Cardiac fibroblast (primary cell): ENCODE data around the gene STIM1.

Experiments used
- DNase-seq, 2 donors: peaks; one replicate each; pipeline versions ENCODE4 v3.0.0 to v3.0.0-alpha.2; 2010; ENCODE audit warnings: low read depth in 2 of 2
- H3K4me3 ChIP-seq, 2 donors: replicated peaks in 1 of 2; 1 replicate in 1 of 2; 2 replicates in 1 of 2; pipeline ENCODE4 v1.5.1; 2011; ENCODE audit warnings: low read depth in 2 of 2, low read length in 2 of 2, mild to moderate bottlenecking in 2 of 2, moderate library complexity in 1 of 2
- TF ChIP-seq, protein P1 (sequence below): IDR thresholded peaks from one replicate; pipeline ENCODE4 v1.5.1; 2011; ENCODE audit warnings: low read depth, mild to moderate bottlenecking, low read length, inconsistent platforms

Gene STIM1

GRCh38 chr11:3957437-3957836 lies 102.0 kb downstream of the STIM1 start:
- TF ChIP-seq, protein P1, sequence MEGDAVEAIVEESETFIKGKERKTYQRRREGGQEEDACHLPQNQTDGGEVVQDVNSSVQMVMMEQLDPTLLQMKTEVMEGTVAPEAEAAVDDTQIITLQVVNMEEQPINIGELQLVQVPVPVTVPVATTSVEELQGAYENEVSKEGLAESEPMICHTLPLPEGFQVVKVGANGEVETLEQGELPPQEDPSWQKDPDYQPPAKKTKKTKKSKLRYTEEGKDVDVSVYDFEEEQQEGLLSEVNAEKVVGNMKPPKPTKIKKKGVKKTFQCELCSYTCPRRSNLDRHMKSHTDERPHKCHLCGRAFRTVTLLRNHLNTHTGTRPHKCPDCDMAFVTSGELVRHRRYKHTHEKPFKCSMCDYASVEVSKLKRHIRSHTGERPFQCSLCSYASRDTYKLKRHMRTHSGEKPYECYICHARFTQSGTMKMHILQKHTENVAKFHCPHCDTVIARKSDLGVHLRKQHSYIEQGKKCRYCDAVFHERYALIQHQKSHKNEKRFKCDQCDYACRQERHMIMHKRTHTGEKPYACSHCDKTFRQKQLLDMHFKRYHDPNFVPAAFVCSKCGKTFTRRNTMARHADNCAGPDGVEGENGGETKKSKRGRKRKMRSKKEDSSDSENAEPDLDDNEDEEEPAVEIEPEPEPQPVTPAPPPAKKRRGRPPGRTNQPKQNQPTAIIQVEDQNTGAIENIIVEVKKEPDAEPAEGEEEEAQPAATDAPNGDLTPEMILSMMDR, result no peak
- DNase-seq, result no peak
- H3K4me3 ChIP-seq, result no peak overlapping the region

GRCh38 chr11:3958281-3958680 lies 102.8 kb downstream of the STIM1 start:
- no peak for DNase-seq
- H3K4me3 ChIP-seq, result no peak overlapping the region
- TF ChIP-seq, protein P1, result no peak

- TF ChIP-seq, protein P1, result no peak
- no peak overlapping the region for H3K4me3 ChIP-seq
- DNase-seq, result peak; percentile 42 to 87
Observed at GRCh38 chr11:3959015-3959902, 103.8 kb downstream of the STIM1 start.

DNA sequence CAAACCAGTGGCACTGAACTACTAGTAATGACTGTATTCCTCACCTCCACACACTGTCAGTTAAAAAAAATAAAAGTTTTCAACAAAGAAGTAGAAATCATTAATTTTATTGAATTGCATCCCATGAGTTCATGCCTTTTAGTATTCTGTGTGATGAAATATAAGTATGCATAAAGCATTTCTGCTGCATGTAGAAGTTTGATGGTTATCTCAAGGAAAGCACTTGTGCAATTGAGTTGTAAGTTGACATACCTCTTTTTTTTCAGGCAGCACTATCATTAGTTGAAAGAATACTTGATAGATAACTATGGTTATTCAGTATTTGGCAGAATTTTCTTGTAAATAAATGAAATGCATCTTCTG lies 104.4 kb downstream of the STIM1 start:
- TF ChIP-seq, protein P1, result no peak
- peak in 1 of 2 donors; percentile 32 for DNase-seq
- no peak overlapping the region for H3K4me3 ChIP-seq

DNA sequence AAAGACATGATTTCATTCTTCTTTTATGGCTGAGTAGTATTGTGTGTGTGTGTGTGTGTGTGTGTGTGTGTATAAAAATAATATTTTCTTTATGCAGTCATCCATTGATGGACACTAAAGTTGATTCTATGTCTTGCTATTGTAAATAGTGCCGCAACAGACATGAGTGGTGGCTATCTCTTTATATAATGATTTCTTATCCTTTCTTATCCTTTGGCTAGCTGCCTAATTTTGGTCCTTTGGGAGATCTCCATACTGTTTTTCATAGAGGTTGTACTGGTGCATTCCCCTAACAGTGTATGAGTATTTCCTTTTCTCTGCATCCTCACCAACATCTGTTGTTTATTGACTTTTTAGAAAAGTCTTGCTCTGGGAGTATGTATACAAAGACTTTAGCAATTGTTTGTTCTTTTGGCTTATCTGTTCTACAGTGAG lies 107.0 kb downstream of the STIM1 start:
- H3K4me3 ChIP-seq, result no peak overlapping the region
- DNase-seq, result peak in 1 of 2 donors; percentile 65
- TF ChIP-seq, protein P1, result no peak

DNA sequence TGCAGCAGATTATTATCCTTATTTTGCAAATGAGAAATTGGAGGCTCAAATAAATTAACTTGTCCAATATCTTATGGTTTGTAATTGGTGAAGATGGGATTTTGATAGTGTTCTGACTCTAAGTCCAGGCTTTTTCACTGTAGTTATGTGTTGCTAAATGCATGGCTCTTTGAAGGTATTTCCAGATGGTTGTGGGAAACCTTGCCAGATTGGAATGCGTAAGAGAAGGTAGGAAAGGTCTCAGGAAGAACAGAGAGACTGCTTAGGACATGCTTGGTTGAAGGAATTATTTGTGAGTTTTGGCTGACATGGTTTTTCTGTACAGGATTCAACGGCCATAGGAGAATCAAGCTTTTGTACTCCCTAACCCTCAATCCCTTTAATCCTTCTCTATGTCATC lies 108.6 kb downstream of the STIM1 start:
- no peak overlapping the region for H3K4me3 ChIP-seq
- DNase-seq, result no peak
- TF ChIP-seq, protein P1, result no peak
